Measurements from ENCODE around the gene NCKAP5.

- TF ChIP-seq CTCF (IDR thresholded peaks at IDR 0.05) (no peak), POLR2A (IDR thresholded peaks at IDR 0.05) (no peak)
Observed at GRCh38 chr2:133054297-133054696, 514.0 kb downstream of the NCKAP5 start.
